Measurements from ENCODE around the gene ARAP3.
"Not testable (repeated sequence)": the region's sequence is repeated elsewhere in the genome, so short reads cannot be mapped to it uniquely, and the experiment has no call there.

The ARAP3 gene

GRCh38 chr5:141613344-141613743 is 68.7 kb downstream of the ARAP3 start:
- no peak for DNase-seq (ENCODE audit: low spot score)

GRCh38 chr5:141611289-141611688 is 70.7 kb downstream of the ARAP3 start:
- no peak for DNase-seq (ENCODE audit: low spot score)

GRCh38 chr5:141609921-141610320 is 72.1 kb downstream of the ARAP3 start:
- not testable (repeated sequence) for DNase-seq (ENCODE audit: low spot score)

GRCh38 chr5:141609044-141609443 is 73.0 kb downstream of the ARAP3 start:
- DNase-seq (ENCODE audit: low spot score) = no peak

GRCh38 chr5:141608557-141608956 is 73.5 kb downstream of the ARAP3 start:
- no peak for DNase-seq (ENCODE audit: low spot score)

- no peak for DNase-seq (ENCODE audit: low spot score)
Measured at GRCh38 chr5:141608046-141608445, 74.0 kb downstream of the ARAP3 start.

GRCh38 chr5:141605523-141606277 is 76.3 kb downstream of the ARAP3 start:
- DNase-seq (ENCODE audit: low spot score) = peak; percentile 50

GRCh38 chr5:141603923-141604717 is 77.9 kb downstream of the ARAP3 start:
- DNase-seq (ENCODE audit: low spot score) = peak; percentile 53
